ENCODE measurements around the gene SHISA5.

SHISA5 gene

DNA sequence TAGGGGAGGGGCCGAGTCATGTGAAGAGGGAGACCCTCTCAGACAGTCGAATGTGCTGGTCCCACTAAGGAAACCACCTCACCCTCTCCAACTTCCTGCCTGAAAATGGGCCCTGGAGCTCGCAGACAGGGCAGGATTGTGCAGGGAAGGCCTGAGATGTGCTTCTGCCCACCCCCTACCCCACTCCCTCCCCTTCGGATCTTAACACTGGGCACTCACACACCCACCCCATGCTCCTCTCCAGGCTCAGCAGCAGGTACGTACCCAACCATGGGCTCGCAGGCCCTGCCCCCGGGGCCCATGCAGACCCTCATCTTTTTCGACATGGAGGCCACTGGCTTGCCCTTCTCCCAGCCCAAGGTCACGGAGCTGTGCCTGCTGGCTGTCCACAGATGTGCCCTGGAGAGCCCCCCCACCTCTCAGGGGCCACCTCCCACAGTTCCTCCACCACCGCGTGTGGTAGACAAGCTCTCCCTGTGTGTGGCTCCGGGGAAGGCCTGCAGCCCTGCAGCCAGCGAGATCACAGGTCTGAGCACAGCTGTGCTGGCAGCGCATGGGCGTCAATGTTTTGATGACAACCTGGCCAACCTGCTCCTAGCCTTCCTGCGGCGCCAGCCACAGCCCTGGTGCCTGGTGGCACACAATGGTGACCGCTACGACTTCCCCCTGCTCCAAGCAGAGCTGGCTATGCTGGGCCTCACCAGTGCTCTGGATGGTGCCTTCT is 37.4 kb downstream of the SHISA5 start:
- TF ChIP-seq, protein P1, sequence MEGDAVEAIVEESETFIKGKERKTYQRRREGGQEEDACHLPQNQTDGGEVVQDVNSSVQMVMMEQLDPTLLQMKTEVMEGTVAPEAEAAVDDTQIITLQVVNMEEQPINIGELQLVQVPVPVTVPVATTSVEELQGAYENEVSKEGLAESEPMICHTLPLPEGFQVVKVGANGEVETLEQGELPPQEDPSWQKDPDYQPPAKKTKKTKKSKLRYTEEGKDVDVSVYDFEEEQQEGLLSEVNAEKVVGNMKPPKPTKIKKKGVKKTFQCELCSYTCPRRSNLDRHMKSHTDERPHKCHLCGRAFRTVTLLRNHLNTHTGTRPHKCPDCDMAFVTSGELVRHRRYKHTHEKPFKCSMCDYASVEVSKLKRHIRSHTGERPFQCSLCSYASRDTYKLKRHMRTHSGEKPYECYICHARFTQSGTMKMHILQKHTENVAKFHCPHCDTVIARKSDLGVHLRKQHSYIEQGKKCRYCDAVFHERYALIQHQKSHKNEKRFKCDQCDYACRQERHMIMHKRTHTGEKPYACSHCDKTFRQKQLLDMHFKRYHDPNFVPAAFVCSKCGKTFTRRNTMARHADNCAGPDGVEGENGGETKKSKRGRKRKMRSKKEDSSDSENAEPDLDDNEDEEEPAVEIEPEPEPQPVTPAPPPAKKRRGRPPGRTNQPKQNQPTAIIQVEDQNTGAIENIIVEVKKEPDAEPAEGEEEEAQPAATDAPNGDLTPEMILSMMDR (IDR thresholded peaks at IDR 0.05): no peak

DNA sequence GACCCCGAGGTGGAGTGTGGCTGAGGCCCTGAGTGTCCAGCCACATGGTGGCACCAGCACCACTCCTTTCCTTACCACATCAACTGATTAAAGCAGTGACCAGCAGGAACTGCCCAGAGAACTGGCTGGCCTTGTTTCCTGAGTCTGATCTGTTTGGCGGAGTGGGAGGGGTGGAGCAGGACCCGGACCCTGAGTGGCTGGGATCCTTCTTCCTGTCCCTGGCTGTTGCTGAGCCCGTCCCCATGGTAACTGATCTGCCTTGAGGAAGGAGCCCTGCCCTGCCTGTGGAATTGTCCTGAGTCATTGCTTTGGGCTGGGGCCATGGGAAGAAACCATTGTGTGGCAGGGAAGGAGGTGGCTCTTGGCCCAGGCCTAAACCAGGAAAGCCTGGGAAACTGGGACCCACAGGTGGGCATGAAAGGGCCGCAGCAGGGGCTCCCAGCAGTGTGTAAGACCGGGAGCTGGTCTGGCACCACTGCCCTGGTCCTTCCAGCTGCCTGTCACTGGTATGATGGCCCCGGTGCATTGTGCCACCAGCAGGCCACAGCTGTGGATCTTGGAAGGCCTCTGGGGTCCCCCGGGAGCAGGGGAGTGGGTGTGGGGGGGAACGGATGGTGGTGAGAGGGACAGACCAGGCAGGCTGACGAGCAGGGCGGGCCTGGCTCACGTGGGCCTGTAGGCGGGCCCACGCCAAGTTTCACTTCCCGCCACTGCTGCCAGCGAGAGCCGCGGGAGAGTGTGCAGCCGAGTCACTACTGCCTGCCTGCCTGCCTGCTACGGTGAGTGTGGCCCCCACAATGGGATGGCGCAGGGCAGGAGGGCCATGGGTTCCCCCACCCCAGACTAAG is 38.2 kb downstream of the SHISA5 start:
- TF ChIP-seq, protein P1 (IDR thresholded peaks at IDR 0.05): no peak; the same call in 1 of the 2 replicates

DNA sequence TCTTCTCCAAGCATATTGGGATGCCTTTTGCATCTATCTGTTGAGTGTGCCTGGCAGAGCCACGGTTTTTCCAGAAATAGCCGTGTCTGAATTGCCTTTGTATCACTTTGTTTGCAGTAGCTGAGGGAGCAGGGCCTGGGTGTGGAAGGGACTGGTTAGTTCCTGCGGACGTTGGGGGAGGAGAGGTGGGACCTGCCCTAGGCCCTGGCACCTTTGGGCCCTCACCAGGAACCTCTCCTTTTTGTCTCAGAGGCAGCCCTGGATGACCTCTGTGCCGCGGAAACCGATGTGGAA is 38.8 kb downstream of the SHISA5 start:
- TF ChIP-seq, protein P1 (IDR thresholded peaks at IDR 0.05): peak; percentile 86; the same call in 1 of the 2 replicates

DNA sequence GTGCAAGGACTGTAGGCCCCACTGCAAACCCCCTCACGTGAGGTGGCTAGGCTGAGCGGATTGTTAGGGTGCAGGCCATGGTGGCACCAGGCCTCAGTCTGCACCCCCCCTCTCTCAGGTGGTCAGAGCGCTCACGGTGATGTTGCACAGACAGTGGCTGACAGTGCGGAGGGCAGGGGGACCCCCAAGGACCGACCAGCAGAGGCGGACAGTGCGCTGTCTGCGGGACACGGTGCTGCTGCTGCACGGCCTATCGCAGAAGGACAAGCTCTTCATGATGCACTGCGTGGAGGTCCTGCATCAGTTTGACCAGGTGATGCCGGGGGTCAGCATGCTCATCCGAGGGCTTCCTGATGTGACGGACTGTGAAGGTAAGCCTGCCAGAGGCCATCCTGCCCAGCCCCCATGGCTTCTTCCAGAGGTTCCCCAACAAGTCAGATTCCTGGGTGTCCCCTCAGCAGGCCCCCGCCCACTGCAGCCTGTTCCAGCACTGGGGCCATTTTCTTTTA is 39.2 kb downstream of the SHISA5 start:
- TF ChIP-seq, protein P1 (IDR thresholded peaks at IDR 0.05): no peak

DNA sequence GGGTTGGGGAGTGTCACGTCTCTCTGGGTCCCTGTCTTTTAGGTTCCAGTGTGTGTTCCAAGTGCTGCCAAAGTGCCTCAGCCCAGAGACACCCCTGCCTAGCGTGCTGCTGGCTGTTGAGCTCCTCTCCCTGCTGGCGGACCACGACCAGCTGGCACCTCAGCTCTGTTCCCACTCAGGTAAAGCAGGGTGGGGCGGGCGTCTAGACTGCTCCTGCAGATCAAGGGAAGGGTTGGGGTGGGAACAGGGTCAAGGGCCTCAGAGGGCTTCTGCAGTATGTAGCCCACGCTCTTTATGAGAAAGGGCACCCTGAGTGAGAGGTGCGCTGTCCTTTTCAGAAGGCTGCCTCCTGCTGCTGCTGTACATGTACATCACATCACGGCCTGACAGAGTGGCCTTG is 40.3 kb downstream of the SHISA5 start:
- TF ChIP-seq, protein P1 (IDR thresholded peaks at IDR 0.05): no peak

DNA sequence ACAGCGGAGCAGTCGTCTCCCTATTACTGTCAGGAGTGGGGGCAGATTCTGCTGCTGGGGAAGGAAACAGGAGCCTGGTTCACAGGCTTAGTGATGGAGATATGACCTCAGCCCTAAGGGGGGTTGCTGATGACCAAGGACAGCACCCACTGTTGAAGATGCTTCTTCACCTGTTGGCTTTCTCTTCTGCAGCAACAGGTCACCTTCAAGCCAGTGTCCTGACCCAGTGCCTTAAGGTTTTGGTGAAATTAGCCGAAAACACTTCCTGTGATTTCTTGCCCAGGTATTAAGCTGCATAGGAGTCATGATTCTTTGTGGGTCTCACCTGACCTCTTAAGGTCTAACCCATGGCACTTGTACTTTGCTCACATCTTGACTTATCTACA is 43.5 kb downstream of the SHISA5 start:
- TF ChIP-seq, protein P1 (IDR thresholded peaks at IDR 0.05): no peak

DNA sequence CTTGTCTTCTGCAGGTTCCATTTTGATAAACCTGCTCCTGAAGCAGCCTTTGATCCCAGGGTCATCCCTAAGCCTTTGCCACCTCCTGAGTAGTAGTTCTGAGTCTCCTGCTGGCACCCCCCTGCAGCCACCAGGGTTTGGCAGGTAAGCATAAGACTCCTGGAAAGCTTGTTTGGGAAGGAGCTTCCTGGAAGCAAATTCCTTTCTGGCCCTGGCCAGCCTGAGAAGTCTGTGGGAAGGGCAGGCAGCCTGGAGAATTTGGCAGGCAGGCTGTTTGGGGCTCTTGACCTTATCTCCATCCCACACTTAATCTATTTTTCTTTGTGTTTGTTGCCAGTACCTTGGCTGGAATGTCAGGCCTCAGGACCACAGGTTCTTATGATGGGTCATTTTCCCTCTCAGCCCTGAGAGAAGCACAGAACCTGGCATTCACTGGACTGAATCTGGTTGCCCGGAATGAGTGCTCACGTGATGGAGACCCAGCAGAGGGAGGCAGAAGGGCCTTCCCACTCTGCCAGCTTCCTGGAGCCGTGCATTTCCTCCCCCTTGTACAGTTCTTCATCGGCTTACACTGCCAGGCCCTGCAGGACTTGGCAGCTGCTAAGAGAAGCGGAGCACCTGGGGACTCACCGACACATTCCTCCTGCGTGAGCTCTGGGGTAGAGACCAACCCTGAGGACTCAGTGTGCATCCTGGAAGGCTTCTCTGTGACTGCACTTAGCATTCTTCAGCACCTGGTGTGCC is 44.0 kb downstream of the SHISA5 start:
- TF ChIP-seq, protein P1 (IDR thresholded peaks at IDR 0.05): no peak

Data from LNCAP (cell line).